Glomerular endothelial cell (primary cell): Measurements from ENCODE around the gene ATOSB. TPM values are rescaled to one million over a fixed set of nuclear protein-coding genes. Genes with fewer than 3 reads are reported as not detected.

Source experiments
- DNase-seq: peaks from one replicate; pipeline ENCODE4 v3.0.0-alpha.2; 2011; ENCODE audit warnings: low read depth, low spot score; ENCODE audit errors: extremely low read depth
- total RNA-seq: library from RNA; depleted of rRNA; stranded (reverse); fragments of >200 nt; gene quantifications from 2 replicates; pipeline ENCODE4 v1.2.3, GENCODE V29; 2015

The ATOSB gene
- total RNA-seq, 1 donor from 2014 or later, result 54.5 TPM

- DNase-seq, result no peak
These were observed 1.4 kb downstream of the ATOSB start for GRCh38 chr9:35114113-35114839.

GRCh38 chr9:35112257-35113020, 3.2 kb downstream of the ATOSB start:
- no peak for DNase-seq

GRCh38 chr9:35111001-35111933, 4.4 kb downstream of the ATOSB start:
- peak; percentile 84 for DNase-seq

GRCh38 chr9:35110327-35110761, 5.3 kb downstream of the ATOSB start:
- no peak for DNase-seq

GRCh38 chr9:35108946-35109575, 6.6 kb downstream of the ATOSB start:
- no peak for DNase-seq

GRCh38 chr9:35108461-35108860, 7.2 kb downstream of the ATOSB start:
- DNase-seq, result no peak

- DNase-seq, result no peak
These were observed 8.1 kb downstream of the ATOSB start for GRCh38 chr9:35107297-35108290.

GRCh38 chr9:35106343-35106730, 9.3 kb downstream of the ATOSB start:
- DNase-seq, result no peak

- DNase-seq, result no peak
These were observed 9.9 kb downstream of the ATOSB start for GRCh38 chr9:35105571-35106342.

- no peak for DNase-seq
These were observed 10.5 kb downstream of the ATOSB start for GRCh38 chr9:35105126-35105525.

- no peak for DNase-seq
These were observed 11.1 kb downstream of the ATOSB start for GRCh38 chr9:35104586-35104985.

- no peak for DNase-seq
These were observed 11.9 kb downstream of the ATOSB start for GRCh38 chr9:35103660-35104191.

GRCh38 chr9:35102769-35103659, 12.6 kb downstream of the ATOSB start, which contains the start of gene STOML2:
TSS of gene STOML2 (minus strand) at chr9:35103131. CDS start at chr9:35103094, 37 bp downstream.
- peak; percentile 87 for DNase-seq

- DNase-seq, result no peak
These were observed 13.2 kb downstream of the ATOSB start for GRCh38 chr9:35102465-35102768.

GRCh38 chr9:35097573-35097972, 18.1 kb downstream of the ATOSB start:
- no peak for DNase-seq

GRCh38 chr9:35096035-35096849, 19.4 kb downstream of the ATOSB start, which contains the start of gene PIGO:
TSS of gene PIGO (minus strand) at chr9:35096591. CDS start at chr9:35095565, 1,026 bp downstream.
- DNase-seq, result no peak
